HUDEP-2 (cell line): Measurements from ENCODE around the gene UNC50.

ENCODE experiments used
- DNase-seq, 76 experiments: peaks; one replicate each; lab custom pipeline; 2025; ENCODE audit not compliant: unreplicated experiment in 76 of 76; lab: John Stamatoyannopoulos, UW

UNC50 gene

GRCh38 chr2:98607104-98607503 is 1.3 kb upstream of the UNC50 start:
- no peak for DNase-seq

- no peak for DNase-seq
Observed at GRCh38 chr2:98607741-98608115, 661 bp upstream of the UNC50 start.

GRCh38 chr2:98608962-98609604 is 694 bp downstream of the UNC50 start:
- DNase-seq, result no peak

GRCh38 chr2:98614024-98614739 is 5.8 kb downstream of the UNC50 start:
- no peak for DNase-seq

GRCh38 chr2:98615481-98615880 is 7.1 kb downstream of the UNC50 start:
- no peak for DNase-seq

- no peak for DNase-seq
Observed at GRCh38 chr2:98617149-98617548, 8.8 kb downstream of the UNC50 start.

- no peak for DNase-seq
Observed at GRCh38 chr2:98623657-98624056, 15.3 kb downstream of the UNC50 start.

GRCh38 chr2:98632351-98632750 is 24.0 kb downstream of the UNC50 start:
- DNase-seq, result no peak

- peak in 8 of 76 experiments; percentile 4 to 28 (median 12) for DNase-seq
Observed at GRCh38 chr2:98634406-98635092, 26.2 kb downstream of the UNC50 start.

- no peak for DNase-seq
Observed at GRCh38 chr2:98637401-98638147, 29.2 kb downstream of the UNC50 start.

- no peak for DNase-seq
Observed at GRCh38 chr2:98643496-98644100, 35.2 kb downstream of the UNC50 start.

- DNase-seq, result no peak
Observed at GRCh38 chr2:98647636-98648035, 39.2 kb downstream of the UNC50 start.

GRCh38 chr2:98648451-98648850 is 40.1 kb downstream of the UNC50 start:
- DNase-seq, result no peak

GRCh38 chr2:98649135-98649991 is 41.0 kb downstream of the UNC50 start:
- DNase-seq, result peak in 69 of 76 experiments; percentile 1 to 82 (median 45)

- DNase-seq, result no peak
Observed at GRCh38 chr2:98649992-98650375, 41.6 kb downstream of the UNC50 start.

GRCh38 chr2:98650998-98651397 is 42.6 kb downstream of the UNC50 start:
- DNase-seq, result no peak

GRCh38 chr2:98654699-98655495 is 46.5 kb downstream of the UNC50 start:
- no peak for DNase-seq

GRCh38 chr2:98656800-98657199 is 48.4 kb downstream of the UNC50 start:
- DNase-seq, result no peak
